HG03520 (cell line): ENCODE data around the gene C15orf62.

Experiments used
- ATAC-seq: cut with Tn5 transposase; IDR thresholded peaks from one replicate; pipeline ENCODE4 v1.9.1; 2021; ENCODE audit warnings: mild to moderate bottlenecking, moderate library complexity; ENCODE audit not compliant: unreplicated experiment

The C15orf62 gene, protein sequence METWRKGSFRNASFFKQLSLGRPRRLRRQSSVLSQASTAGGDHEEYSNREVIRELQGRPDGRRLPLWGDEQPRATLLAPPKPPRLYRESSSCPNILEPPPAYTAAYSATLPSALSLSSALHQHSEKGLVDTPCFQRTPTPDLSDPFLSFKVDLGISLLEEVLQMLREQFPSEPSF

DNA sequence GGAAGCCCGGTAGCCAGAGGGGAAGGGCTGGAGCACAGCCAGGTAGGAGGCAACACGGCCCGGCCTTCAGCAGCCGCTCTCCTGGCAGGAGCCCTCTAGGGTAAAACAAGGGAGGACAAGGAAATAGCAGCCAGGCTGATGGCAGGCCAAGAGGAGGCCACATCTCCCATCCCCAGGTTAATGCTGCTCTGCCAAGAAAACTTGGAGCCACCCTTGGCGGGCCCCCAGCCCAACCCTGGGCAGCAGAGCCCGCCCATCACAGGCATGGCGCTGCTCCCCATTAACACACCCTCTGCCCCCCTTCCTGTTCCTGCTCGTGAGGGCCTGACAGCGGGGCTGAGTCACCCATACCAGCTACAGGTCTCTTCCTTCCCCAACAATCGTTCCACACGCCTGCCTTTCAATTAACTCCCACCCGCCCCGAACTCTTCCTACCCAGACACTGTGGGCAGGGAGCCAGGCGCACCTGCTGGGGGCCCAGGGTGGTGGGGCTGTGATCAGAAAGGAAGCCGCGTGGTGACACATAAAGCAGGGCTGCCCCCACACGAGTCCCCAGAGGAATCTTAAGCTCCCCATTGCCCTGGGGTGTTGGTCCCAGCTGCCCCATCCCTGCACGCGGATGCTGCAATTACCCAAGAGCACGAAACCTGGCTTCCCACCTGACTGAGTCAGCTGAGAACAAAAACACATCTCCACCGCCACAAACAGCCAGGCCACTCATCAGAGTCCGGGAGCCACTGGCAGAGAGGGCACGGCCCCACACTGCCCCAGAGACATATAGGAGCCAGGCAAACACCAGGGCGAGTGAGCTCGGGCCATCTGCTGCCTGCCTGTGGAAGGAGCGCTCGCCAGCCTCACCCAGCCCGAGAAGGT, at the start of gene C15orf62:
Gene C15orf62 (plus strand): TSS at position 707 of the 873 bp plus-strand sequence. CDS start 516 bp downstream, outside the sequence.
- ATAC-seq, result no peak

DNA sequence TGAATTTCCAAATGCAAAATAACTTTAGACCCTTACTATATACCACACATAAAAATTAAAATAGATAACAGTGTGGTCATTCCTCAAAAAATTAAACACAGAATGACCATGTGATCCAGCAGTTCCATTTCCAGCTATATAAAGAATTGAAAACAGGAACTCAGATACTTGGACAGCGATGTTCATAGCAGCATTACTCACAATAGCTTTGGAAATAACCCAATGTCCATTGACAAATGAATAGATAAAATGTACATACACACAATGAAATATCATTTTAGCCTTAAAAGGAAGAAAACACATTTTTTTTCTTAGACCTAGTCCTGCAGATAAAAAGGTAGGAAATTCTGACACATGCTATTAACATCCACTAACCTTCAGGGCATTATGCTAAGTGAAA, 48.1 kb upstream of the C15orf62 start:
- no peak for ATAC-seq

DNA sequence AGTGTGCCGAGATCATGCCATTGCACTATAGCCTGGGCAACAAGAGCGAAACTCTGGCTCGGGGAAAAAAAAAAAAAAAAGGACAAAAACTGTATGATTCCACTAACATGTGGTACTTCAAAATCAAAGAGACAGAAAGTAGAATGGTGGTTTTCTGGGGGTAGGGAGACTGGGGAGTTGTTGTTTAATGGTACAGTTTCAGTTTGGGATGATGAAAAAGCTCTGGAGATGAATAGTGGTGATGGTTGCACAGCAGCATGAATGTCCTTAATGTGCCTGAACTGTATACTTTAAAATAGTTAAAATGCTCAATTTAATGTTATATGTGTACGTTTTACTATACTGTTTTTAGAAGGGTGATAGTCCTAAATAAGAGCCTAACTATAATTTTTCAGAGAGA, 47.4 kb upstream of the C15orf62 start:
- ATAC-seq, result no peak

DNA sequence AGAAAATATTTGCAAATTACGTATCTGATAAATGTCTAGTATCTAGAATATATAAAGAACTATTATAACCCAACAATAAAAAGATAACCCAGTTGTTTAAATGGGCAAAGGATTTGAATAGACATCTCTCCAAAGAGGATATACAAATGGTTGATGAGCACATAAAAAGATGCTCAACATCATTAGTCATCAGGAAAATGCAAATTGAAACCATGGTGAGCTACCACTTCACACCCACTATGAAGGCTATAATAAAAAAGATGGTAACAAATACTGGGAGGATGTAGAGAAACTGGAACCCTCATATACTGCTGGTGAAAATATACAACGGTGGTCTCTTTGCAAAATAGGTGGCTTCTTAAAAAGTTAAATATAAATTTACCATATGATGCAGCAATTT, 46.8 kb upstream of the C15orf62 start:
- no peak for ATAC-seq

DNA sequence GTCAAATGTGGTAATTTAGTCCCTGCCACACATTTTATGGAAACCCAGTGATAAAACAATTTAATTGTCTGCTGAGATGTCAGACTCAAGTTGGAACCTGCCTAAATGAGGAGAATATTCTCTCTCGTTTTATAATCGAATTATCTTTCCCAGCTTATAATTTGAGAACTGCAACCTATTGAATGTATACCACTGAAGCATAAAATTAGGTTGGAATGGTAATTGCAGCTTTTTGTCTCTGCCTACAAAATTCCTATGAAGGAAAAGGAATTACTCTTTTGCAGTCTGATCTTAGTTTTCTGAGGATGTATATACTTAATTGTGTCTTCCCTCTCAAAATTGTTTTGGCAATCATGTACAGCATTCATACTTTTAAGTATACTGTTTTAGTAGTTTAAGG, 45.9 kb upstream of the C15orf62 start:
- no peak for ATAC-seq

DNA sequence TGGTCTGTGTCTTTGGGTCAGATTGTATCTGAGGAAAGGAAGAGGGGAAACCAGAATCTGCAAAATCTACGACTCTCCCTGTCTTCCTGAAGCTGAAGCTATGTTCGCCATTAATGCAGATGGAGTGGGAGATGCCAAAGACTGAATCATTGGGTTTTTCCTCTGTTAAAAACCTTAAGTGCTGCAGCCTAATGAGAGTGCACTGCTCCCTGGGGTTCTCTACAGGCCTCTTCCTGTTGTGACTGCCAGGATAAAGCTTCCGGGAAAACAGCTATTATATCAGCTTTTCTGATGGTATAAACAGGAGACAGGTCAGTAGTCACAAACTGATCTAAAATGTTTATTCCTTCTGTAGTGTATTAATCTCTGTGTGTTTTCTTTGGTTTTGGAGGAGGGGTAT, 38.7 kb upstream of the C15orf62 start:
- ATAC-seq, result no peak

DNA sequence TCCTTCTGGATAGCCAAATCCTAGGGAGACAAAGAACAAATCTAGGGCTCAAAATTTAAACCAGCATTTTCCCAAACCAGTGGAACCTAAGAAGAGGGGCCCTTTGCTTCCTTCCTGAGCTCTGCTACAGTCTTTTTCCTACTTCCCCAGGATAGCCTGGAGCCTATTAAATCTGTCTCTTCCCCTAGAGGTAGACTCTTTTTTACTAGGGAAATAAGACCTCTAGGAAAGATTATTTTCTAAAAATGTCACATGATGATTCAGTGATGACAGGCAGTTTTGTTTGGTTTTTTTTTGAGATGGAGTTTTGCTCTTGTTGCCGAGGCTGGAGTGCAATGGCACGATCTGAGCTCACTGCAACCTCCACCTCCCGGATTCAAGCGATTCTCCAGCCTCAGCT, 33.2 kb upstream of the C15orf62 start:
- no peak for ATAC-seq

DNA sequence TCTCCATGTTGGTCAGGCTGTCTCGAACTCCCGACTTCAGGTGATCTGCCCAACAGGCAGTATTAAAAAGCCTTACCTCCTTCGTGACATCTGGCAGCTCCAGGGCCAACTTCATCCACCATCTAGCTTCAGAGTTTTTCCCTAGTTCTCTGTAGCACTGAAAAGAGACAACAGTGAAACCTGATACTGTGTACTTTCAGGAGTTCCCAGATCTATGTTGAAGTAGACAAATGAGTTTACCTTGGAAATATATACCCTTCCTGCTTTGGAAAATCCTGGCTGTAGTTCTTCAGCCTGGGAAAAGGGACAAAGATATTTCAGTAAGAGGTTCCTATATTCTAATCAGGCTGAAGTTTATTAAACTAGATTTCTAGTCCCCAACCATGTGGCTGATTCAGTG, 32.7 kb upstream of the C15orf62 start:
- ATAC-seq, result no peak

DNA sequence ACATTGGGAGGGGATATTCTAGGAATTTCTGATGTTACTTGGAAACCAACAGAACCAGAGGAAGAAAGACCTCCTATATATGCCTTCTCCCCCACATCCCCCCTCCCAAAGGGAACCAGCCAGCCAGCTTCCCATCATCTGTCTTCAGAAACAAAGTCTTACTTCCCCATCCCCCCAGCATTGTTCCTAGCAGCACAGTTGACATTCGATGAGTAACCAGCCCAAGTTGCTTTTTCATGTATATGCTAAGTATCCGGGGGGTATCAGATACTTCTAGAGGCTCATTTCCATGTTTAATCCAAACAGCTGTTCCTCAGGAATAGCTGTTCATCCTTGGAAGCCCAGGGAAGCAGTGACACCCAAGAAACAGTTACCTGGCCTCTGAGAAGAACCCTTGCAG, 30.7 kb upstream of the C15orf62 start:
- no peak for ATAC-seq

DNA sequence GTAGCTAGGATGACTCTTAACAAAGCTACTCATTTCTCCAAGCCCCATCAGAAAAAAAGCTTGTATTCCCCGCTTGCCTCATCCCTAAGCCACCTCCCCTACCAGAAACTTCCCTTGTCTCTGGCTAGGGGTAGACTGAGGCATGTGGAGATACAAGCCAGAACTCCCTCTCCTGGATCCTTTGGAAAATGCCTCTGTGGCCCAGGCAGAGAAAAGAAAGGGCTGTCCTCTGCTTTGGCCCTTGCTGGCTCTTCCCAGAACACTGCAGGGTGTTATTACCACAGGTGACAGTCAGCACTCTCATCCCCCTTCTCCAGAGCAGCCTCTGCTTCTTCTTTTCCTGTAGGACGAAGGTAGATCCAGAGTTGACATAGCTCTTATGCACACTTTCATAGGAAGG, 29.9 kb upstream of the C15orf62 start:
- ATAC-seq, result no peak

DNA sequence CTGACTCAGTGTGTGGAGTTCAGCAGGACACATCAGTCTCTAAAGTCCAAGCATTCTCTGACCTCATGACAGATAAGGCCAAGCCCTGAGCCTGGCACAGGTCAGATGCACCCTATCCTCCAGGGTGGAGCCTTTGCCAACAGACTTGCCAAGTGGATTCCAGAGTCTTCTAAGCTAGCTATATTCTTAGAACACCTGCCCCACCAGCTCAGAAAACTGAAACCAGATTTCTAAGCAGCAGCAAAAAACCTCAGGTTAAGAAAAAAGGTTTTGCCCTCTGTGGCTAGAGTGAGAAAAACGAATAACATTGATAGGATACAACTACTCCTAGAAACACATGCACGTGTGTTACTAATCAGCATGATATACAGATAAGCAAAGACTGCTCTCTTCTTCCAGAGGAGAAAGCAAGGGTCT, 26.3 kb upstream of the C15orf62 start:
- no peak for ATAC-seq

DNA sequence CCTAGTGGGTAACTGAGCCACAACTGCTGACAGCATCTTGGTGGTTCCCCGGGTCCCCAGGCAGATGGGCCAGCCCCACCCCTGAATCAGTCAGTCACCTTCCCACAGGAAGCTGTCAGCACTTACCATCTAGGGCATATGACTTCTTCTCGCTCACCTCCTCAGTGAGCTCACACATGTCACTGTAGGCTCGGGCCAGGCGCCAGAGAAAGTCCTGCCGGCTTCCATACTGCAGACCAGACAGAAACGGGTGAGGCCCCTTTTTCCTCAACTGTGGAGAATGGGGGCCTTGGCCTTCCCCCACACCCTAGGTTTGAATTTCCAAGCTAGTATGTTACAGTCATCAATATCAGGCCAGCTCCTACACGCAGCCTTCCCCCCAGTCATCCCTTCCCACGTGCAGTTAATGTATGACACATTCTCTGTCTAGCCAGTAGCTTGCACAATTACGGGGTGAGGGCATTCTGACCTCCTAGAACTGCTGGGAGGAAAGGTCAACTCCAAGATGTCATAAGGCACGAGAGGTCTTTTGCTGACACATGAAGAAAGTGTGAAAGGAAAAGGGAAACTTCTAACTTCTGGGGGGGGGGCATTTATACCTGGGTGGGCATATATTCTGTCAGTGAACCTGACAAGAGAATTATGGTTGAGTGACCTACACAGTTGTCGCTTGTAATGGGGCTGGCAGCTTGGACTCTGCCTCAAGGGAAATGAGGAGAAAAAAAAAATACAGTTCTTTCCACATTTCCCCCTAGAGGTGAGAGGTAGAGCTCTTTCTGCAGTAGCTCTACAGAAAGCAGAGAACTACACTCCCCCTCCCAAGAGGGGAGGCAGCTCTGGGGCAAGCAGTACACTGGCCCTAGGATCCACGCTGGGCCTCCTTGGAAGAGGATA, 25.6 kb upstream of the C15orf62 start:
- no peak for ATAC-seq

DNA sequence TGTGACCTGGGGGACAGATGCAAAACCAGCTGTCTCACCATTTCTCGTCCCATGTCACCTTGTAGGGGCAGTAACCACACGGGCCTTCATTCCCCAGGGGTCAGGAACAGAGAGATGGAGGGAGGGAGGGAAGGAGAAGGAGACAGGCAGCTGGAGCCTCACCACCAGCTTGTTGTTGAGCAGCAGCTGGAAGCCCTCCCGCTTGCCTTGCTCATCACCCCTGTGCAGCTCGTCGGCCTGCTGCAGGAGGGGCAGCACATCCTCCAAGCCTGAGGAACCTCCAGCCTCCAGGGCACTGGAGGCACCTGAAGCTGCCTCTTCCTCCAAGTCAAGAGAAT, 25.0 kb upstream of the C15orf62 start:
- no peak for ATAC-seq

DNA sequence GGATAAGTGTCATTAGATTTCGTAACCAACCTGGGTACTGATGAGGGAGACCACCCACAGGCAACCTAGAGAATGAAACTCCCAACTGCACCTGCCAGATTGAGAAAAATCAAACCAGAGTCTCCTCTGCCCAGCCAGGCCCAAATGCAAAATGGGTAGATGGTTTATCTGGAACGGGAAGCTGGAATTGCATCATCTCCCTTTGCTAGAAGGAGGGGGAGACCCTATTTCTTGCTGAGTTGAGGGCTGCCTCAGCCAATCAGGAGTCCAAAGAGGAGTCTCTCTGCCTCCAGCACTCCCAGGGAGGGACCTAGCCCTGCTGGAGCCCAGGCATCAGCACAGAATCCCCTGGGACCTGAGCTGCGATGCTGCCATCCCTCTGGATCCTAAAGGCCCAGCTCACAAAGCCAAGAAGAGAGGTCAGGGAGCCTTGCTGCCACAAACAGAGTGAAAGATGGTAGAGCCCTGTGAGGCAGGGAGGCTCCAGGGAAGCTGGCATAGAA, 22.8 kb upstream of the C15orf62 start:
- ATAC-seq, result no peak

DNA sequence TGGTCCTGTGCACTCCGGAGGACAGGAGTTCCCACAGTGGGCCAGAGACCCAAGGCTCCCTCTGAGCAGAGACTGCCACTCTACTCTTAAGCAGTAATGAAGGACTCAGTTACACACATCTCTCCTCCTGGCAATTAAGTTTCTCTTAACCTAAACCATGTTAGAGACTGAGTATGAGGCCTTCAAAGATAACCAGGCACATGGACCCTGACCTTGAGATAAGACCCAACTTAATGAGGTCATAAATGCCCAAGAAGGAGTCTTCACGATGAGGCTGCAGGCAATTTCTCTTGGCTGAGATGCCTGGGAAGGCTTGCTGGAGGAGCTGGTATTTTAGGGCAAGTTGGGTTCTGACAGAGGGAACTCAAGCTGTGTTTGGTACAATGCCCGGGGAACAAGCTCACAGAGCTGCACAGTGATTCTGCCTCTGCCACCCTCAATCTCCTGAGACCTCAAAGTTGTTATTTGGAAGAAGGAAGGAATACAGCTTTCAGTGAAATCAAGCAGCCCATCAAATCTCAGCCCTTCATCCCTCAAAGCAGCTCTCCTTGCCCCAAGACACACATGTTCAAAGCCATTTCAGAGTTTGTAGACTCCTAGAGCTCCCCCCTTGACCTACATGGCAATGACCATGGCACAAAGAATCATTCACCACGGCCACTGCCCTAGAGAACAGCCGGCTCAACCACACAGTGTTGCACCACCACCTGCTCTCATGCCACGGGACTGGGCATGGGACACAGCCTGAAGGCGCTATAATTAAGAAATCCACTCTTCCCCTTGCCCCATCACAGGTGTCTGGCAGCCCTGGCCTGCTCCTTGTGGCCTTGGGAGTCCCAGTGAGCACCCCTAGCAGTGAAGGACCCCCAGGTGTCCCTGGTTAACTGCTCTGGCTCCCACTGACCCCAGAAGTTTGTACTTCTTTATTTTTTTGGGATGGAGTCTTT, 21.8 kb upstream of the C15orf62 start:
- ATAC-seq, result no peak

DNA sequence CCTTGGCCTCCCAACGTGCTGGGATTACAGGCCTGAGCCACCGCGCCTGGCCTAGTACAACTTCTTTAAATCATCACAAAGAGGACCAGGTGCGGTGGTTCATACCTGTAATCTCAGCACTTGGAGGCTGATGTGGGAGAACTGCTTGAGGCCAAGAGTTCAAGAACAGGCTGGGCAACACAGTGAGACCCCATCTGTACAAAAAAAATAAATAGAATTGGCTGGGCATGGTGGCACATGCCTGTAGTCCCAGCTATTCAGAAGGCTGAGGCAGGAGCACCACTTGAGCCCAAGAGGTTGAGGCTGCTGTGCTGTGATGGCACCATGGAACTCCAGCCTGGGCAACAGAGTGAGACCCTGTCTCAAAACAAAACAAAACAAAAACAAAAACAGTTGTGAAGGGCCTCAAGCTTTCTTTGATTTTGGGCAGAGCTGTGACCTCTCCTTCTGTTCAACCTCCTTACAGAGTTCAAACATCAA, 20.6 kb upstream of the C15orf62 start:
- ATAC-seq, result no peak

DNA sequence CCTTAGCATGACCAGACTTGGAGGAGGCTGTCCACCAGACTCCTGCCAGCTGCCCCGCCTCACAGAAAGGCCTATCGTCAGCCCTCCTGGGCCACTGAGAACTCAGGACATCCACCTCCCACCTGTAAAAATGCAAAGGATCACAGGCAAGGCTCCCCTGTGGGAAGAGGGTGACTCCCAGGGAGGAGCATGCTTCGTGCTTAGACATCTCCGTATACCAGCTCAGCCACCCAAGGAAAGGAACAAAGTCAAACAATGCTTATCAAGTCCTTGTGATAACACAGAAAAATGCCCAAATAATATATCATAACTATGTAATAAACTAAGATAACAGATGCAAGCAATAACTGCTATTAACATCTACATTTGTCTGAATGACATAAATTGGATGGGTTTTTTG, 18.9 kb upstream of the C15orf62 start:
- ATAC-seq, result no peak

DNA sequence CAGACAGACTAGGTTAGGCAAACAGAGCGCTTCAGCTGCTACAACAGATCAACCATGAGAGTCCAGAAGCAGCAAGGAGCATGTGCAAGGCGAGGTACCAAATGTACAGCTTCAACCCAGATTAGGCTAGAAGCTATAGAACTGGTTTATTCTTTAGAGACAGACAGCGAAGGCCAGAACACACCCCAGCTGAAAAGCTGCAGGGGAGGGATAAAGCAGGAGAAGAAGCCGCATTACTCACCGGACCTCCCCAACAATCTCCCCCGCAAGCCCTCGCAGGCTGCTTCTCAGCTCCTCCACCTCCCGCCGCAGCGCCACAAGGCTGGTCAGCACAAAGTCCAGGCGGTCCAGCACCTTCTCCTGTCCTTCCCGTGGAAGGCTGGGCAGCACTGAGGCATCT, 18.0 kb upstream of the C15orf62 start:
- ATAC-seq, result no peak

DNA sequence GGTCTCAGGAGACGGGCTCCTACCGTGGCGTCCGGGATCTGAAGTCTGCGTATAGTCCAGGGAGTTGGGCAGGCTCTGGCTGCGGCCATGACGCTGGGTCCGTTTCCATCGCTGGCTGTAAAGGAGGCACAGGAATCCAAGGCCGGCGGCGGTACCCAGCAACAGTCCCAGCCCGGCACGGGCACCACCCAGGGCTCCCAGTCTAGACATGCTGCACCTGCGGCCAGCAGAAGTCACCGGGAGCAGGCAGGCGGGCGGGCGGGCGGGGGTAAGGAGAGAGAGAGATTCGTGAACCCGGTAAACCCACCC, 15.3 kb upstream of the C15orf62 start:
- ATAC-seq, result no peak
